Measurements from ENCODE around the gene ZNF821. TPM values are rescaled to one million over a fixed set of nuclear protein-coding genes. Genes with fewer than 3 reads are reported as not detected.
"Not testable (repeated sequence)": the region's sequence is repeated elsewhere in the genome, so short reads cannot be mapped to it uniquely, and the experiment has no call there.

Gene ZNF821
- total RNA-seq, 1 experiment from 2014 or later, result 4.9 TPM

- Histone ChIP-seq H3K36me3 (ENCODE audit: control insufficient read depth in 1 of 2, insufficient read depth in 2 of 2, low read length in 2 of 2) (no peaks in the 10 kb centered on the region; a peak in 1 of 4 replicates), H3K4me3 (replicated peaks in 1 of 2; ENCODE audit: low read depth in 1 of 2, low read length in 2 of 2) (no peak overlapping the region), H3K9ac (ENCODE audit: low read length) (no peak overlapping the region), H3K4me1 (ENCODE audit: control insufficient read depth in 1 of 2, insufficient read depth in 2 of 2, low read length in 2 of 2) (peaks cover 9 to 19% of the 10 kb centered on the region in 2 experiments), H3K9me3 (ENCODE audit: control insufficient read depth in 1 of 2, insufficient read depth in 1 of 2, low read depth in 1 of 2, low read length in 2 of 2) (no peaks in the 10 kb centered on the region), H3K4me2 (ENCODE audit: low read length) (no peak overlapping the region), H3K79me2 (ENCODE audit: insufficient read depth, low read length) (peaks cover 24% of the 10 kb centered on the region), H3K27ac (ENCODE audit: low read depth, low read length) (no peak overlapping the region), H4K20me1 (ENCODE audit: insufficient read depth) (no peaks in the 10 kb centered on the region), H3K9me2 (ENCODE audit: insufficient read depth) (no peaks in the 10 kb centered on the region), H3K27me3 (ENCODE audit: insufficient read depth, low read length) (no peaks in the 10 kb centered on the region), H2AFZ (ENCODE audit: low read depth, low read length, poor library complexity, severe bottlenecking) (no peak overlapping the region)
- BruUV-seq (replicated peaks), result no TSS peak
- POLR2A ChIA-PET, result interaction anchor here (1.3 kb wide), 1 partner anchor 13 kb away, joined by 3 read pairs; no protein-coding TSS in a partner anchor
- intact Hi-C loops (cut with micrococcal nuclease), result no loop called here
- ATAC-seq, result no peak
- no peak for DNase-seq (ENCODE audit: low read depth, low spot score)
- CTCF ChIA-PET, result no interaction called here
- RAD21 ChIA-PET (ENCODE audit: low non-redundant PET in 1 of 2, low total read pairs in 2 of 2, uncharacterized antibody in 2 of 2, unreplicated experiment in 2 of 2), result no interaction called here
- no peak for TF ChIP-seq EZH2phosphoT487 (IDR thresholded peaks at IDR 0.05; ENCODE audit: borderline replicate concordance)
- TF ChIP-seq ELF1 (IDR thresholded peaks at IDR 0.05; ENCODE audit: borderline replicate concordance, low read depth), result no peak
- TF ChIP-seq, protein P1, sequence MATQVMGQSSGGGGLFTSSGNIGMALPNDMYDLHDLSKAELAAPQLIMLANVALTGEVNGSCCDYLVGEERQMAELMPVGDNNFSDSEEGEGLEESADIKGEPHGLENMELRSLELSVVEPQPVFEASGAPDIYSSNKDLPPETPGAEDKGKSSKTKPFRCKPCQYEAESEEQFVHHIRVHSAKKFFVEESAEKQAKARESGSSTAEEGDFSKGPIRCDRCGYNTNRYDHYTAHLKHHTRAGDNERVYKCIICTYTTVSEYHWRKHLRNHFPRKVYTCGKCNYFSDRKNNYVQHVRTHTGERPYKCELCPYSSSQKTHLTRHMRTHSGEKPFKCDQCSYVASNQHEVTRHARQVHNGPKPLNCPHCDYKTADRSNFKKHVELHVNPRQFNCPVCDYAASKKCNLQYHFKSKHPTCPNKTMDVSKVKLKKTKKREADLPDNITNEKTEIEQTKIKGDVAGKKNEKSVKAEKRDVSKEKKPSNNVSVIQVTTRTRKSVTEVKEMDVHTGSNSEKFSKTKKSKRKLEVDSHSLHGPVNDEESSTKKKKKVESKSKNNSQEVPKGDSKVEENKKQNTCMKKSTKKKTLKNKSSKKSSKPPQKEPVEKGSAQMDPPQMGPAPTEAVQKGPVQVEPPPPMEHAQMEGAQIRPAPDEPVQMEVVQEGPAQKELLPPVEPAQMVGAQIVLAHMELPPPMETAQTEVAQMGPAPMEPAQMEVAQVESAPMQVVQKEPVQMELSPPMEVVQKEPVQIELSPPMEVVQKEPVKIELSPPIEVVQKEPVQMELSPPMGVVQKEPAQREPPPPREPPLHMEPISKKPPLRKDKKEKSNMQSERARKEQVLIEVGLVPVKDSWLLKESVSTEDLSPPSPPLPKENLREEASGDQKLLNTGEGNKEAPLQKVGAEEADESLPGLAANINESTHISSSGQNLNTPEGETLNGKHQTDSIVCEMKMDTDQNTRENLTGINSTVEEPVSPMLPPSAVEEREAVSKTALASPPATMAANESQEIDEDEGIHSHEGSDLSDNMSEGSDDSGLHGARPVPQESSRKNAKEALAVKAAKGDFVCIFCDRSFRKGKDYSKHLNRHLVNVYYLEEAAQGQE (IDR thresholded peaks at IDR 0.05; ENCODE audit: low read depth), result no peak
- no peak for TF ChIP-seq TCF7L2 (IDR thresholded peaks at IDR 0.05; ENCODE audit: borderline replicate concordance, extremely low read depth, insufficient read depth, insufficient read length)
Observed at GRCh38 chr16:71811261-71811803, 72.7 kb downstream of the ZNF821 start.

DNA sequence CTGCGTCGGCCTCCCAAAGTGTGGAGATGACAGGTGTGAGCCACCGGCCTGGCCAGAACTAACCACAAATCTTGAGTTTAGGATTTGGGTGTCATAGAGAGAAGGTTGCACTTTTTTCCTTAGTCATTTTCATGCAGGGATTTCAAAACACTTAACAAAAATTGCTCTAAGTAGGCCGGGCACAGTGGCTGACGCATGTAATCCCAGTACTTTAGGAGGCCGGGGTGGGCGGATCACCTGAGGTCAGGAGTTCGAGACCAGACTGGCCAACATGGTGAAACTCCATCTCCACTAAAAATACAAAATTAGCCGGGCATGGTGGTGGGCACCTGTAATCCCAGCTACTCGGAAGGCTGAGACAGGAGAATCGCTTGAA is 73.8 kb downstream of the ZNF821 start:
- H3K4me1 ChIP-seq (ENCODE audit: control insufficient read depth in 1 of 2, insufficient read depth in 2 of 2, low read length in 2 of 2), result peaks cover 9 to 19% of the 10 kb centered on the region in 2 experiments
- intact Hi-C loops (cut with micrococcal nuclease); H3K9me2 ChIP-seq (ENCODE audit: insufficient read depth); H4K20me1 ChIP-seq (ENCODE audit: insufficient read depth); RAD21 ChIA-PET (ENCODE audit: low non-redundant PET in 1 of 2, low total read pairs in 2 of 2, uncharacterized antibody in 2 of 2, unreplicated experiment in 2 of 2); BruUV-seq (replicated peaks); H3K27me3 ChIP-seq (ENCODE audit: insufficient read depth, low read length); DNase-seq (ENCODE audit: low read depth, low spot score); H3K36me3 ChIP-seq (ENCODE audit: control insufficient read depth in 1 of 2, insufficient read depth in 2 of 2, low read length in 2 of 2); H2AFZ ChIP-seq (ENCODE audit: low read depth, low read length, poor library complexity, severe bottlenecking); ATAC-seq; POLR2A ChIA-PET; CTCF ChIA-PET; H3K9me3 ChIP-seq (ENCODE audit: control insufficient read depth in 1 of 2, insufficient read depth in 1 of 2, low read depth in 1 of 2, low read length in 2 of 2): not testable (repeated sequence)
- peak overlapping the region; percentile 78; the same call in 1 of the 2 replicates for H3K9ac ChIP-seq (ENCODE audit: low read length)
- peak overlapping the region; percentile 71 for H3K27ac ChIP-seq (ENCODE audit: low read depth, low read length)
- H3K79me2 ChIP-seq (ENCODE audit: insufficient read depth, low read length), result peaks cover 36% of the 10 kb centered on the region
- H3K4me2 ChIP-seq (ENCODE audit: low read length), result peak overlapping the region; percentile 83
- H3K4me3 ChIP-seq (replicated peaks in 1 of 2; ENCODE audit: low read depth in 1 of 2, low read length in 2 of 2), result peak overlapping the region in 1 of 2 experiments; percentile 77; a peak in 2 of 4 replicates

Other genes with a start within 250 kb of the ZNF821 start
- 9.0 TPM for gene PHLPP2, start 159.5 kb downstream of the ZNF821 start, total RNA-seq (2021; ENCODE audit: unreplicated experiment)
- gene AP1G1, start 75.3 kb downstream of the ZNF821 start, total RNA-seq (2021; ENCODE audit: unreplicated experiment), result 70.2 TPM
- gene ATXN1L, start 38.2 kb downstream of the ZNF821 start, total RNA-seq (2021; ENCODE audit: unreplicated experiment), result 20.5 TPM
- gene IST1, start 11.3 kb upstream of the ZNF821 start, total RNA-seq (2021; ENCODE audit: unreplicated experiment), result 191 TPM
- gene PKD1L3, start 116.2 kb upstream of the ZNF821 start, total RNA-seq (2021; ENCODE audit: unreplicated experiment), result not detected
- gene DHODH, start 124.6 kb upstream of the ZNF821 start, total RNA-seq (2021; ENCODE audit: unreplicated experiment), result 22.1 TPM
- gene HP, start 170.3 kb upstream of the ZNF821 start, total RNA-seq (2021; ENCODE audit: unreplicated experiment), result 18.1 TPM
- not detected for gene HPR, start 179.0 kb upstream of the ZNF821 start, total RNA-seq (2021; ENCODE audit: unreplicated experiment)
- gene TXNL4B, start 209.4 kb upstream of the ZNF821 start, total RNA-seq (2021; ENCODE audit: unreplicated experiment), result 15.5 TPM
- gene DHX38, start 209.7 kb upstream of the ZNF821 start, total RNA-seq (2021; ENCODE audit: unreplicated experiment), result 71.0 TPM